Measurements from ENCODE around the gene MEGF6. TPM values are rescaled to one million over a fixed set of nuclear protein-coding genes. Genes with fewer than 3 reads are reported as not detected.
A peak's percentile ranks its signal among the peaks of the same experiment; 100 is the strongest.

MEGF6 gene
- total and polyA plus RNA-seq, 2 of the 8 experiments (the other 6 are each of a cell fraction or from before 2014, with no cell fraction given): 4.1 to 14.8 TPM

- Histone ChIP-seq H3K14ac (ENCODE audit: insufficient read length) (no peak overlapping the region), H2AFZ (ENCODE audit: low read length) (no peak overlapping the region), H3K4ac (replicated peaks; ENCODE audit: insufficient read length, low read depth, low read length) (no peak overlapping the region), H2BK20ac (ENCODE audit: low read length) (no peak overlapping the region), H3K27ac (ENCODE audit: low read depth, low read length) (no peak overlapping the region), H3K79me2 (ENCODE audit: control insufficient read depth in 1 of 2, insufficient read depth in 2 of 2, low read length in 2 of 2) (no peaks in the 10 kb centered on the region), H3K18ac (ENCODE audit: extremely low read depth, low read length) (no peak overlapping the region), H3K23ac (ENCODE audit: insufficient read length) (no peak overlapping the region), H4K8ac (ENCODE audit: extremely low read depth, insufficient read depth, low read length) (peak overlapping the region; percentile 14; the same call in 1 of the 2 replicates), H3K79me1 (ENCODE audit: low read depth, low read length) (no peaks in the 10 kb centered on the region), H3K56ac (replicated peaks; ENCODE audit: insufficient read length, low read depth, low read length) (no peak overlapping the region), H3K27me3 (replicated peaks in 1 of 4; ENCODE audit: control insufficient read depth in 3 of 4, extremely low read depth in 1 of 4, insufficient read depth in 3 of 4, low read length in 3 of 4) (peaks cover 0 to 27% (median 19%) of the 10 kb centered on the region in 4 experiments; a peak in 6 of 7 replicates), H3K4me2 (ENCODE audit: insufficient read depth in 1 of 2, low read depth in 2 of 2, low read length in 2 of 2) (no peak overlapping the region), H4K91ac (replicated peaks; ENCODE audit: insufficient read length, low read length) (no peak overlapping the region), H4K5ac (ENCODE audit: insufficient read length, low read depth, low read length) (no peak overlapping the region), H3K9me3 (ENCODE audit: insufficient read depth in 2 of 2, low read depth in 1 of 2, low read length in 1 of 2) (no peaks in the 10 kb centered on the region), H2BK120ac (replicated peaks; ENCODE audit: low read depth, low read length) (no peak overlapping the region), H2BK12ac (ENCODE audit: low read depth, low read length) (no peak overlapping the region), H3K36me3 (ENCODE audit: control insufficient read depth in 2 of 4, insufficient read depth in 4 of 4, low read length in 3 of 4) (no peaks in the 10 kb centered on the region), H3K4me1 (replicated peaks in 1 of 4; ENCODE audit: control insufficient read depth in 3 of 4, insufficient read depth in 4 of 4, low read length in 3 of 4) (peaks cover 0 to 12% (median 8%) of the 10 kb centered on the region in 4 experiments; a peak in 6 of 7 replicates), H2BK5ac (ENCODE audit: low read depth, low read length) (no peak overlapping the region), H3K23me2 (ENCODE audit: low read depth, low read length) (peaks cover 9% of the 10 kb centered on the region), H3K4me3 (ENCODE audit: extremely low read depth in 1 of 4, insufficient read depth in 2 of 4, low read depth in 3 of 4, low read length in 4 of 4) (no peak overlapping the region), H4K20me1 (replicated peaks in 1 of 2; ENCODE audit: control insufficient read depth in 1 of 2, insufficient read depth in 2 of 2, low read length in 2 of 2) (peaks cover 6 to 30% of the 10 kb centered on the region in 2 experiments), H3K9ac (replicated peaks in 1 of 4; ENCODE audit: extremely low read depth in 1 of 4, low read depth in 3 of 4, low read length in 3 of 4) (no peak overlapping the region), H2AK5ac (ENCODE audit: low read depth, low read length) (no peak overlapping the region), H2BK15ac (ENCODE audit: low read length) (no peak overlapping the region)
- DNase-seq (ENCODE audit: low read depth in 1 of 2, low spot score in 2 of 2): no peak
- ChIA-PET POLR2A (ENCODE audit: partially characterized antibody) (no interaction called here), CTCF (ENCODE audit: partially characterized antibody) (interaction anchor here (0.5 to 7.2 kb wide), 8 partner anchors 11 to 106 kb away, joined by 3 to 34 read pairs (median 4); no protein-coding TSS in a partner anchor)
- WGBS, 2 experiments (ENCODE audit: extremely low coverage in 1 of 2, insufficient coverage in 1 of 2, insufficient read length in 1 of 2, insufficient replicate concordance in 2 of 2, low coverage in 1 of 2, low lambda C conversion rate in 2 of 2, missing lambda C conversion rate in 1 of 2): 81% methylated on average over 8 of the region's 17 CpGs; no CpG with 5 or more reads in 1 of the 2 experiments
- no peak for FAIRE-seq
- TF ChIP-seq SUZ12 (IDR thresholded peaks at IDR 0.05; ENCODE audit: low read length): no peak
- TF ChIP-seq BACH1 (IDR thresholded peaks at IDR 0.05; ENCODE audit: low read length): no peak
Measured at GRCh38 chr1:3534803-3535637, 76.3 kb downstream of the MEGF6 start.

Data from H1 (cell line).